Body of pancreas (tissue), 4 donors: Measurements from ENCODE around the gene PTPRM.

Source experiments
- CTCF ChIP-seq, 7 experiments: fragments of 450-650 bp in 4 of 7; fragments of 200-600 bp in 3 of 7; sonication (generic) in 3 of 7; IDR thresholded peaks; one replicate each; pipeline ENCODE4 v1.5.1; 2016 to 2019; ENCODE audit warnings: antibody characterized with exemption in 7 of 7
- POLR2A ChIP-seq, 3 donors: fragments of 450-650 bp; IDR thresholded peaks; one replicate each; pipeline ENCODE4 v1.6.1; 2016; ENCODE audit warnings: antibody characterized with exemption in 3 of 3, mild to moderate bottlenecking in 2 of 3

GRCh38 chr18:8329186-8329771, 762.2 kb downstream of the PTPRM start:
- TF ChIP-seq CTCF (IDR thresholded peaks at IDR 0.05), result no peak
- no peak for TF ChIP-seq POLR2A (IDR thresholded peaks at IDR 0.05)
